CD14-positive monocyte (primary cell): ENCODE data around the gene FRMD3. TPM values are rescaled to one million over a fixed set of nuclear protein-coding genes. Genes with fewer than 3 reads are reported as not detected.

ENCODE experiments used
- DNase-seq, 3 donors: peaks; one replicate each; pipeline ENCODE4 v3.0.0-alpha.2; 2011 to 2022
- H2AFZ ChIP-seq: 2 replicates; pipeline ENCODE4 v1.6.0; 2012; ENCODE audit warnings: mild to moderate bottlenecking, low read depth, low read length, inconsistent platforms; ENCODE audit not compliant: insufficient read depth, poor library complexity, severe bottlenecking
- H3K27ac ChIP-seq, 2 donors: 1 replicate in 1 of 2; 2 replicates in 1 of 2; pipeline ENCODE4 v1.5.1; 2012 to 2013; ENCODE audit warnings: low read length in 2 of 2, control low read depth in 1 of 2, inconsistent platforms in 1 of 2, low read depth in 1 of 2, mild to moderate bottlenecking in 1 of 2
- H3K27me3 ChIP-seq, 2 donors: one replicate each; pipeline versions ENCODE4 v1.6.0 to v1.6.1; 2011 to 2013; ENCODE audit warnings: low read length in 2 of 2; ENCODE audit not compliant: control insufficient read depth in 2 of 2, insufficient read depth in 2 of 2
- H3K36me3 ChIP-seq, 2 donors: replicated peaks in 1 of 2; 1 replicate in 1 of 2; 2 replicates in 1 of 2; pipeline versions ENCODE4 v1.5.1 to v1.6.1; 2012 to 2013; ENCODE audit warnings: low read length in 2 of 2, control low read depth in 1 of 2, inconsistent platforms in 1 of 2, mild to moderate bottlenecking in 1 of 2; ENCODE audit not compliant: insufficient read depth in 2 of 2, control insufficient read depth in 1 of 2
- H3K4me1 ChIP-seq, 2 donors: 1 replicate in 1 of 2; 2 replicates in 1 of 2; pipeline versions ENCODE4 v1.5.1 to v1.6.1; 2012 to 2013; ENCODE audit warnings: low read length in 2 of 2, control low read depth in 1 of 2, inconsistent platforms in 1 of 2, mild to moderate bottlenecking in 1 of 2, moderate library complexity in 1 of 2; ENCODE audit not compliant: insufficient read depth in 2 of 2, control insufficient read depth in 1 of 2
- H3K4me2 ChIP-seq: replicated peaks from 2 replicates; pipeline ENCODE3; 2012; ENCODE audit warnings: low read length, moderate library complexity, mild to moderate bottlenecking; ENCODE audit not compliant: poor library complexity, severe bottlenecking; ENCODE audit errors: extremely low read depth
- H3K4me3 ChIP-seq, 3 experiments: fragments of 200-600 bp in 1 of 3; sonication (generic) in 1 of 3; replicated peaks in 1 of 3; 1 replicate in 2 of 3; 2 replicates in 1 of 3; pipeline ENCODE4 v1.5.1; 2011 to 2013; ENCODE audit warnings: low read length in 3 of 3, mild to moderate bottlenecking in 3 of 3, control low read depth in 2 of 3, low read depth in 2 of 3, inconsistent platforms in 1 of 3, moderate library complexity in 1 of 3
- H3K79me2 ChIP-seq: 2 replicates; pipeline ENCODE4 v1.6.0; 2012; ENCODE audit warnings: mild to moderate bottlenecking, control low read depth, inconsistent platforms, low read length, moderate library complexity; ENCODE audit not compliant: insufficient read depth
- H3K9ac ChIP-seq: 2 replicates; pipeline ENCODE4 v1.6.0; 2017; ENCODE audit warnings: low read length, mild to moderate bottlenecking; ENCODE audit not compliant: insufficient read depth, poor library complexity, severe bottlenecking
- H3K9me3 ChIP-seq, 2 donors: replicated peaks in 1 of 2; 1 replicate in 1 of 2; 2 replicates in 1 of 2; pipeline versions ENCODE4 v1.5.1 to v1.6.1; 2012 to 2013; ENCODE audit warnings: low read length in 2 of 2, control low read depth in 1 of 2; ENCODE audit not compliant: control insufficient read depth in 1 of 2, insufficient read depth in 1 of 2
- H4K20me1 ChIP-seq: 2 replicates; pipeline ENCODE4 v1.6.0; 2012; ENCODE audit warnings: mild to moderate bottlenecking, low read length, control low read depth, moderate library complexity; ENCODE audit not compliant: insufficient read depth
- H3K27ac Mint-ChIP-seq, 7 donors: one replicate each; pipeline ENCODE4 v1.8.0; 2020; ENCODE audit warnings: mild to moderate bottlenecking in 7 of 7, mixed read lengths in 7 of 7, moderate library complexity in 6 of 7, inconsistent platforms in 2 of 7
- H3K27me3 Mint-ChIP-seq, 3 donors: one replicate each; pipeline ENCODE4 v1.8.0; 2021 to 2022; ENCODE audit warnings: low read depth in 3 of 3, mild to moderate bottlenecking in 3 of 3, mixed read lengths in 3 of 3, moderate library complexity in 3 of 3, inconsistent platforms in 1 of 3
- H3K36me3 Mint-ChIP-seq, 2 donors: one replicate each; pipeline ENCODE4 v1.8.0; 2020; ENCODE audit warnings: mixed read lengths in 2 of 2, inconsistent platforms in 1 of 2, mild to moderate bottlenecking in 1 of 2
- H3K4me1 Mint-ChIP-seq: one replicate; pipeline ENCODE4 v1.8.0; 2020; ENCODE audit warnings: mild to moderate bottlenecking, mixed read lengths
- H3K4me3 Mint-ChIP-seq, 2 donors: one replicate each; pipeline ENCODE4 v1.8.0; 2020; ENCODE audit warnings: mild to moderate bottlenecking in 2 of 2, mixed read lengths in 2 of 2, moderate library complexity in 1 of 2
- H3K9me3 Mint-ChIP-seq, 7 donors: one replicate each; pipeline ENCODE4 v1.8.0; 2020 to 2022; ENCODE audit warnings: mixed read lengths in 7 of 7, mild to moderate bottlenecking in 6 of 7, moderate library complexity in 6 of 7, inconsistent platforms in 2 of 7
- CTCF ChIP-seq: fragments of 200-600 bp; IDR thresholded peaks from one replicate; pipeline ENCODE4 v1.8.0; 2022; ENCODE audit warnings: antibody characterized with exemption, mild to moderate bottlenecking
- WGBS: methylation state at CpG from one replicate; pipeline ENCODE4 v1.1.5; 2013; ENCODE audit warnings: missing lambda C conversion rate; ENCODE audit not compliant: insufficient coverage; 5-methylcytosine and 5-hydroxymethylcytosine counted together
- intact Hi-C, 2 donors: fragments of 100-400 bp; cut with micrococcal nuclease; formaldehyde crosslinking; loops; one replicate each; pipeline versions ENCODE4 v1.15.0 to v1.15.1; 2023
- polyA plus RNA-seq, 3 donors: library from polyadenylated mRNA; depleted of rRNA in 1 of 3; unstranded in 2 of 3; stranded (reverse) in 1 of 3; fragments of 300-500 nt in 2 of 3; fragments of >200 nt in 1 of 3; fragmentation: Illumina TruSeq in 2 of 3; gene quantifications; 1 replicate in 2 of 3; 2 replicates in 1 of 3; pipeline ENCODE4 v1.2.3, GENCODE V29; 2012 to 2021

FRMD3 gene
- polyA plus RNA-seq, 3 donors = 2.8 to 9.8 (median 4.2) TPM

GRCh38 chr9:83339435-83339834 lies 198.8 kb downstream of the FRMD3 start:
- WGBS = no CpG with 5 or more reads among the region's 1 CpG

GRCh38 chr9:83336706-83337105 lies 201.5 kb downstream of the FRMD3 start:
- H3K4me2 ChIP-seq = no peak overlapping the region
- DNase-seq = no peak
- H3K79me2 ChIP-seq = no peaks in the 10 kb centered on the region
- TF ChIP-seq CTCF = no peak
- peaks cover 15% of the 10 kb centered on the region for H3K4me1 Mint-ChIP-seq
- H3K27me3 Mint-ChIP-seq = no peaks in the 10 kb centered on the region
- H3K36me3 ChIP-seq = peaks cover 0 to 11% of the 10 kb centered on the region in 2 donors
- no peak overlapping the region for H2AFZ ChIP-seq
- no peaks in the 10 kb centered on the region for H3K9me3 ChIP-seq
- no peak overlapping the region for H3K27ac ChIP-seq
- no peaks in the 10 kb centered on the region for H3K9me3 Mint-ChIP-seq
- no peaks in the 10 kb centered on the region for H4K20me1 ChIP-seq
- peaks cover 27 to 31% of the 10 kb centered on the region in 2 donors for H3K36me3 Mint-ChIP-seq
- peaks cover 0 to 13% of the 10 kb centered on the region in 2 donors for H3K4me1 ChIP-seq
- intact Hi-C loops = loop anchor here (5.0 to 10.0 kb wide), 3 partner anchors 211 to 578 kb away; no protein-coding TSS in a partner anchor
- 0% methylated on average over 1 of the region's 1 CpG for WGBS
- H3K4me3 ChIP-seq = no peak overlapping the region
- H3K27me3 ChIP-seq = no peaks in the 10 kb centered on the region
- no peak overlapping the region for H3K9ac ChIP-seq
- H3K27ac Mint-ChIP-seq = no peak overlapping the region
- no peak overlapping the region for H3K4me3 Mint-ChIP-seq

More at GRCh38 chr9:83339435-83339834, 198.8 kb downstream of the FRMD3 start:
- Histone ChIP-seq H3K79me2 (no peaks in the 10 kb centered on the region), H3K36me3 (peaks cover 0 to 22% of the 10 kb centered on the region in 2 donors), H3K9me3 (no peaks in the 10 kb centered on the region), H3K27me3 (no peaks in the 10 kb centered on the region), H3K4me3 (no peak overlapping the region), H4K20me1 (no peaks in the 10 kb centered on the region), H3K27ac (no peak overlapping the region), H3K9ac (no peak overlapping the region), H3K4me2 (no peak overlapping the region), H3K4me1 (peaks cover 0 to 13% of the 10 kb centered on the region in 2 donors), H2AFZ (no peak overlapping the region)
- intact Hi-C loops = loop anchor here (5.0 to 10.0 kb wide), 3 partner anchors 208 to 575 kb away; no protein-coding TSS in a partner anchor
- no peaks in the 10 kb centered on the region for H3K27me3 Mint-ChIP-seq
- no peak overlapping the region for H3K4me3 Mint-ChIP-seq
- H3K9me3 Mint-ChIP-seq = no peaks in the 10 kb centered on the region
- TF ChIP-seq CTCF = no peak
- DNase-seq = no peak
- no peak overlapping the region for H3K27ac Mint-ChIP-seq
- H3K36me3 Mint-ChIP-seq = peaks cover 29 to 34% of the 10 kb centered on the region in 2 donors
- H3K4me1 Mint-ChIP-seq = peaks cover 13% of the 10 kb centered on the region
